Adrenal gland (tissue), 12 donors: Measurements from ENCODE around the gene ZRANB1. TPM values are rescaled to one million over a fixed set of nuclear protein-coding genes. Genes with fewer than 3 reads are reported as not detected.

Experiments used
- DNase-seq, 7 donors: peaks; one replicate each; pipeline ENCODE4 v3.0.0-alpha.2; 2019 to 2020
- H3K27ac ChIP-seq, 5 donors: fragments of 200-600 bp; sonication (generic) in 4 of 5; 1 replicate in 3 of 5; 2 replicates in 2 of 5; pipeline versions ENCODE4 v1.5.1 to v1.8.0; 2016 to 2020; ENCODE audit warnings: mild to moderate bottlenecking in 1 of 5
- H3K27me3 ChIP-seq: fragments of 200-600 bp; 2 replicates; pipeline ENCODE4 v1.8.0; 2021
- H3K36me3 ChIP-seq, 2 donors: fragments of 200-600 bp; replicated peaks in 1 of 2; 1 replicate in 1 of 2; 2 replicates in 1 of 2; pipeline versions ENCODE4 v1.5.1 to v1.8.0; 2018 to 2022
- H3K4me1 ChIP-seq, 2 donors: fragments of 200-600 bp; replicated peaks in 1 of 2; 1 replicate in 1 of 2; 2 replicates in 1 of 2; pipeline versions ENCODE4 v1.5.1 to v1.8.0; 2018 to 2021
- H3K4me3 ChIP-seq, 4 donors: fragments of 200-600 bp; sonication (generic) in 3 of 4; one replicate each; pipeline ENCODE4 v1.5.1; 2016 to 2018
- H3K9me3 ChIP-seq, 3 donors: fragments of 200-600 bp; sonication (generic) in 1 of 3; replicated peaks in 1 of 3; 1 replicate in 2 of 3; 2 replicates in 1 of 3; pipeline versions ENCODE4 v1.5.1 to v1.8.0; 2016 to 2021
- CTCF ChIP-seq, 6 experiments: fragments of 450-650 bp in 4 of 6; fragments of 200-600 bp in 2 of 6; sonication (generic) in 1 of 6; IDR thresholded peaks; 1 replicate in 5 of 6; 2 replicates in 1 of 6; pipeline versions ENCODE4 v1.5.1 to v1.8.0; 2016 to 2021; ENCODE audit warnings: antibody characterized with exemption in 6 of 6, mild to moderate bottlenecking in 2 of 6, moderate library complexity in 1 of 6
- POLR2A ChIP-seq, 2 donors: fragments of 450-650 bp; IDR thresholded peaks; one replicate each; pipeline ENCODE4 v1.6.1; 2017; ENCODE audit warnings: antibody characterized with exemption in 2 of 2, mild to moderate bottlenecking in 2 of 2, moderate library complexity in 1 of 2
- WGBS, 4 donors: extraction: QIAGEN DNeasy Blood & Tissue Kit in 2 of 4; methylation state at CpG; one replicate each; pipeline versions ENCODE4 v1.1.5 to v1.1.7; 2013 to 2017; 5-methylcytosine and 5-hydroxymethylcytosine counted together
- intact Hi-C, 2 donors: fragments of 100-400 bp; cut with DNase I; formaldehyde crosslinking; loops; one replicate each; pipeline versions ENCODE4 v1.14.1 to v1.15.0; 2022 to 2023
- polyA plus RNA-seq, 3 donors: library from polyadenylated mRNA; stranded (reverse); fragments of 200-250 nt in 2 of 3; fragments of 350-450 nt in 1 of 3; fragmentation: Illumina TruSeq in 1 of 3; extraction: RNeasy Lipid Tissue Mini Kit (QIAGEN cat#74804) in 1 of 3; gene quantifications; one replicate each; pipeline ENCODE4 v1.2.3, GENCODE V29; 2013 to 2014
- total RNA-seq, 9 donors: library from RNA; depleted of rRNA in 4 of 9; stranded (reverse); fragments of >200 nt in 4 of 9; fragments of 120-200 nt in 1 of 9; fragmentation: NEBNext Ultra II Directional in 1 of 9; extraction: Animal tissue kit (Norgen Biotek cat#: 25700) in 1 of 9; gene quantifications; one replicate each; pipeline versions ENCODE4 v1.1.0 to v1.2.4, GENCODE V29; 2013 to 2023
- donor health status: healthy with polysubstance abuse.
- donor health status: Bipolar disorder and iron deficiency.
- donor health status: DM: yes; HTN: yes; CAD: no.
- donor health status: DM: no; HTN: no; CAD: no.
- donor health status: DM: no; HTN: no; CAD: no.
- donor health status: DM: yes; HTN: yes; CAD: no.

The ZRANB1 gene
- total and polyA plus RNA-seq, 12 donors = 20.2 to 64.7 (median 38.0) TPM

GRCh38 chr10:124993345-124993708 lies 51.4 kb downstream of the ZRANB1 start:
- Histone ChIP-seq H3K4me3 (no peak overlapping the region), H3K4me1 (peaks cover 0 to 11% of the 10 kb centered on the region in 2 donors), H3K9me3 (no peaks in the 10 kb centered on the region), H3K27me3 (no peaks in the 10 kb centered on the region), H3K27ac (no peak overlapping the region), H3K36me3 (peaks cover 0 to 85% of the 10 kb centered on the region in 2 donors)
- DNase-seq = peak in 1 of 7 donors; percentile 3
- TF ChIP-seq CTCF (IDR thresholded peaks at IDR 0.05) (no peak), POLR2A (IDR thresholded peaks at IDR 0.05) (no peak)
- intact Hi-C loops = loop anchor here (5.0 to 10.0 kb wide), 2 partner anchors 61 to 69 kb away; no protein-coding TSS in a partner anchor
- 90 to 96% (median 92%) methylated on average over 4 of the region's 4 CpGs for WGBS, 4 donors

GRCh38 chr10:124993736-124994451 lies 52.0 kb downstream of the ZRANB1 start:
- peaks cover 4 to 17% of the 10 kb centered on the region in 2 donors for H3K4me1 ChIP-seq
- intact Hi-C loops = loop anchor here (5.0 to 10.0 kb wide), 2 partner anchors 61 to 68 kb away; no protein-coding TSS in a partner anchor
- TF ChIP-seq CTCF (IDR thresholded peaks at IDR 0.05) (no peak), POLR2A (IDR thresholded peaks at IDR 0.05) (no peak)
- H3K9me3 ChIP-seq = no peaks in the 10 kb centered on the region
- peak in 5 of 7 donors; percentile 9 to 55 (median 20) for DNase-seq
- no peak overlapping the region for H3K27ac ChIP-seq
- peaks cover 0 to 86% of the 10 kb centered on the region in 2 donors for H3K36me3 ChIP-seq
- H3K4me3 ChIP-seq = no peak overlapping the region
- 79 to 86% (median 84%) methylated on average over 13 to 21 of the region's 21 CpGs for WGBS, 4 donors
- H3K27me3 ChIP-seq = no peaks in the 10 kb centered on the region

- Histone ChIP-seq H3K4me3 (no peak overlapping the region), H3K27me3 (no peaks in the 10 kb centered on the region), H3K36me3 (peaks cover 0 to 82% of the 10 kb centered on the region in 2 donors), H3K4me1 (peaks cover 10 to 26% of the 10 kb centered on the region in 2 donors), H3K27ac (no peak overlapping the region), H3K9me3 (no peaks in the 10 kb centered on the region)
- 79 to 86% (median 82%) methylated on average over 13 to 31 of the region's 31 CpGs for WGBS, 4 donors
- TF ChIP-seq CTCF (IDR thresholded peaks at IDR 0.05) (no peak), POLR2A (IDR thresholded peaks at IDR 0.05) (no peak)
- peak in 6 of 7 donors; percentile 12 to 57 (median 26) for DNase-seq
- intact Hi-C loops = loop anchor here (5.0 to 10.0 kb wide), 2 partner anchors 60 to 67 kb away; no protein-coding TSS in a partner anchor
Measured at GRCh38 chr10:124994573-124995473, 52.9 kb downstream of the ZRANB1 start.

- intact Hi-C loops = loop anchor here in 1 of 2 donors (10.0 kb wide), 1 partner anchor 59 kb away; no protein-coding TSS in a partner anchor
- no peaks in the 10 kb centered on the region for H3K27me3 ChIP-seq
- WGBS, 4 donors = 88 to 92% (median 90%) methylated on average over 11 of the region's 11 CpGs
- H3K4me3 ChIP-seq = no peak overlapping the region
- TF ChIP-seq POLR2A (IDR thresholded peaks at IDR 0.05) = no peak
- TF ChIP-seq CTCF (IDR thresholded peaks at IDR 0.05) = no peak
- H3K36me3 ChIP-seq = peaks cover 0 to 75% of the 10 kb centered on the region in 2 donors
- peak in 5 of 7 donors; percentile 8 to 53 (median 18) for DNase-seq
- H3K9me3 ChIP-seq = no peaks in the 10 kb centered on the region
- peaks cover 18 to 34% of the 10 kb centered on the region in 2 donors for H3K4me1 ChIP-seq
- no peak overlapping the region for H3K27ac ChIP-seq
Measured at GRCh38 chr10:124995605-124996004, 53.7 kb downstream of the ZRANB1 start.
